Measurements from ENCODE around the gene MMP23B.
"Not testable (repeated sequence)": the region's sequence is repeated elsewhere in the genome, so short reads cannot be mapped to it uniquely, and the experiment has no call there.

MMP23B gene

GRCh38 chr1:1629430-1630190 lies 2.4 kb upstream of the MMP23B start:
- in situ Hi-C loops (cut with MboI; ENCODE audit: low sequenced_read_pairs): no loop called here

- in situ Hi-C loops (cut with MboI; ENCODE audit: low sequenced_read_pairs): no loop called here
These were observed 1.6 kb upstream of the MMP23B start for GRCh38 chr1:1630191-1630964.

GRCh38 chr1:1630965-1631781 lies 800 bp upstream of the MMP23B start:
- in situ Hi-C loops (cut with MboI; ENCODE audit: low sequenced_read_pairs): no loop called here

GRCh38 chr1:1633409-1633808 lies 1.4 kb downstream of the MMP23B start:
- in situ Hi-C loops (cut with MboI; ENCODE audit: low sequenced_read_pairs): not testable (repeated sequence)

- in situ Hi-C loops (cut with MboI; ENCODE audit: low sequenced_read_pairs): not testable (repeated sequence)
These were observed 2.6 kb downstream of the MMP23B start for GRCh38 chr1:1634613-1635012.

- in situ Hi-C loops (cut with MboI; ENCODE audit: low sequenced_read_pairs): not testable (repeated sequence)
These were observed 4.9 kb downstream of the MMP23B start for GRCh38 chr1:1636621-1637478.

GRCh38 chr1:1637479-1637875 lies 5.5 kb downstream of the MMP23B start:
- in situ Hi-C loops (cut with MboI; ENCODE audit: low sequenced_read_pairs): not testable (repeated sequence)

DNA sequence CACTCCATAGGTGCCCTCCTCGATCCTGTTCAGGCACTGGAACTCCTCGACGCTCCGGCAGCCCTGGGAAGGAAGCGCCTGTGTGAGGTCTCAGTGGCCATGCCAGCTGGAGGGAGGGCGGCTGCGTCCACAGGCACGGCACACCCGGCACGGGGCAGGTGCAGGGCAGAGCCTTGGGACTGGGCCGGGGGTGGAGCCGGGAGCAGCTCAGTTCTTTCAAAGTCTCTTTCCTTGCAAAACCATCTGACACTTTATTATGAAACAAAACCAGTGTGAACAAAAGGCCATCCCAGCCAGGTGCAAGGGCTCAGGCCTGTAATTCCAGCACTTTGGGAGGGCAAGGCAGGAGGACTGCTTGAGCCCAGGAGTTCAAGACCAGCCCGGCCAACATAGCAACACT lies 6.6 kb downstream of the MMP23B start:
- in situ Hi-C loops (cut with MboI; ENCODE audit: low sequenced_read_pairs): not testable (repeated sequence)

GRCh38 chr1:1639368-1639767 lies 7.4 kb downstream of the MMP23B start:
- in situ Hi-C loops (cut with MboI; ENCODE audit: low sequenced_read_pairs): not testable (repeated sequence)

DNA sequence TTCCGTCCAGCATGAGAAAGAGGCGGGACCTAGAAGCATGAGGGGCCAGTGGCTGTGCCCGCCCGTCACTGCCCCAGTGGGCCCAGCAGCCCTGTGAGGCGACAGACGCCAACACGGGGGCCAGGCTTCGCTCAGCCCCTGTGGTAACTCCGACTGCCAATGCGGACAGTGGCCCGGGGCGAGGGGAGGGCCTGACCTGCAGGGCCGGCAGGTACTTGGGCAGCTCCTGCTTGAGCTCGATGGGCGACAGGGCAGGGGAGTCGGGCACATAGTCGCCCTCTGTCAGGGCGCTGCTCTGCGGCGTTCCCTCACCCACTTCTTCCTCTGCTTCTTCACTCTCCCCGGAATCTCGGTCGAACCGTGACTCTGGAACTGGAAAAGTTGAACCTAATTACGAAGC lies 8.1 kb downstream of the MMP23B start:
- in situ Hi-C loops (cut with MboI; ENCODE audit: low sequenced_read_pairs): not testable (repeated sequence)

DNA sequence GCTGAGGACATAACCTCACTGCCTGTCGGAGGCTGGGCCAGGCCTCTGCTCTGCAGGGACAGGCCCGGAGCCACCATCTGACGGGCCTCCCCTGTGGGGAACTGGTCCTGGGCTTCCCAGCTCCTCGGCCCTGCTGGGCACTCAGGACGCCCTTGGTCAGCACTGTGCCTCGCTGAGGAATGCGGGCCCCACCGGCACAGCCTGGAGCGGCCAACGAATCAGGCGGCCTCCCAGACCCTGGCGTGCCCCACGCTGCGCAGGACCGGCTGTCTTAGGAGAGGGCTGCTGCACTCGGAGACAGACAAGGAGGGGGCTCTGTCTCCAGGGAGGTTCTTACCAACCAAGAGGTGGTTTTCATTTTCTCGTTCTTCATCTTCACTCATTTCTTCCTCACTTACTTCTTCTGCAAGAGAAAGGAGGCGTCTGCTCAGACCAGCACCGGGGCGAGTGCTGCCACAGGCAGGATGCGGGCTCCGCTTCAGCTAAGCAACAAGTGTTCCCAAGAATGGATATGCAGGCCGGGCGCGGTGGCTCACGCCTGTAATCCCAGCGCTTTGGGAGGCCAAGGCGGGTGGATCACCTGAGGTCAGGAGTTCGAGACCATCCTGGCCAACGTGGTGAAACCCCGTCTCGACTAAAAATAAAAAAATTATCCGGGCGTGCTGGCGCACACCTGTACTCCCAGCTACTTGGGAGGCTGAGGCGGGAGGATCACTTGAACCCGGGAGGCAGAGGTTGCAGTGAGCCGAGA lies 8.9 kb downstream of the MMP23B start:
- in situ Hi-C loops (cut with MboI; ENCODE audit: low sequenced_read_pairs): not testable (repeated sequence)

- in situ Hi-C loops (cut with MboI; ENCODE audit: low sequenced_read_pairs): not testable (repeated sequence)
These were observed 14.4 kb downstream of the MMP23B start for GRCh38 chr1:1646326-1646725.

DNA sequence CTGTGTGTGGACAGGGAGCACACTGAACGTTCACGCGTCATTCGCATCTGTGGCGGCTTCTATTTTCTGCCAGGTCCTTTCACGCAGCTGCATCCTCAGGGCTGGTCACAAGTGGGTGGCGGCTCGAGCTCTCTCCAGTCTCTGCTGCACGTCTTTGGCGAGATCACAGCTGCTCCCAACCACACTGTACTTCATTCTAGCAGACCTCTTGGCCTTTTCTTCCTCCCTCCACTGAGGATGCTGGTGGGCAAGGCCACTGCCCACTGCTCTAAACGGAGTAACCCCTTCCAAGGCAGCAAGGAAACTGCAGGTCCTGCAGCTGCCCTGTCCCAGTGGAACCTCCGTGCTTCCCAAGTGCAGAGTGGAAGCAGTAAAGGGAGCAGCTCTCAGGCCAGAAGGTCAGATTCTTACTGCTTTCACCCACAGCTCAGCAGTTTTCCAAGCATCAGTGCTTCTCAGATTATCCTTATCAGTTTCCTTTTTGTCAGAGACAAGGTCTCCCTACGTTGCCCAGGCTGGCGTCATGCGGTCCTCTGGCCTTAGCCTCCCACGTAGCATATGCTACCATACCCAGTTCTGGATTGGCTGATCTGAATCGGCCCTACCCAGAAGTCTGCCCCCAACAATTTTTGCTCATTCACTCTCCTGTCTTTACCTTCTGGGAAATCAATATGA lies 15.7 kb downstream of the MMP23B start:
- in situ Hi-C loops (cut with MboI; ENCODE audit: low sequenced_read_pairs): not testable (repeated sequence)

- in situ Hi-C loops (cut with MboI; ENCODE audit: low sequenced_read_pairs): not testable (repeated sequence)
These were observed 16.3 kb downstream of the MMP23B start for GRCh38 chr1:1648265-1648664.

DNA sequence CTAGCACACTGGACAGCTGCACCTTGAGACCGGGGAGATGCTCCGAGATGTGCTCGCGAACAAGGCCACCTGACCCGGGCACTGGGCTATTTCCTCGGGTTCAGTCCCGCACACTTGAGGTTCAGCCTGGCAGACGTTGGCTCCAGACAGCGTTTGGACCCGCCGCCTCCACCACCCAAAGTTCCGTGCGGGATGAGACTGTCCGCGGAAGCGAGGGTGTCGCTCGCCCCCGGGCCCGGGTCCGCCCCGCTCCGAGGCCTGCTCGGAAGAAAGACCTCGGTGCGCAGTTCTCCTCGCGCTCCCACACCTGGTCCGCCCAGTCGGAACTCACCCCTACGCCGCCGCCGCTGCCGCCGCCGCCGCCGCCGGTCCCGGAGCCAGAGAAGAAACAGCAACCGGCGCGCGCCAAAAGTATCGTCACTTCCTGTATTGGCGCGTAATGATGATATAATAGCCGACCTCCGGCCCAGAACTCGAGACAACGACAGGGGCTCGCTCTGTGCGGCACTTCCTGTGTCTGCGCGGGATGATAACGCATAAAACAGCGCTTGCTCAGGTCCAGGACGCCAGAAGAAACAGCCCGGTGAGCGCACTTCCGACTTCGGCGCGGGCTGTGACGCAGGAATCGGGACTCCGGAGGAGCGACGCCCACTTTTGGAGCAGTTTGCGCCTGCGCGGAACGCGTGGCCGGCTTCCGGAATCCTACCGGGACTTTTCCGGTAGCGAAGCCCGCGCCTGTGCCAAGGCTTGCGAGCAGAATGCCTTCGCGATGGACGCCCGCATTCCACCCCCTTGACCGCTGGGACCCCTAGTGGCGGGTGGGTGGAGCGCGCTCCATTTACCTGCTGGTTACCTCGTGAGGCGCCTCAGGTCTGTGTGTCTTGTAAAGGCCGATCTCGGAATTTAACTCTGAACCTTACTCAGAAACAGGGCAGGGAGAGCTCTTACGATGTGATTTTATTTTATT lies 26.9 kb downstream of the MMP23B start, which contains the start of gene CDK11B:
CDK11B (minus strand) TSS at position 422 of the 967 bp plus-strand sequence. CDS start 1,519 bp downstream, outside the sequence.
- in situ Hi-C loops (cut with MboI; ENCODE audit: low sequenced_read_pairs): not testable (repeated sequence)

DNA sequence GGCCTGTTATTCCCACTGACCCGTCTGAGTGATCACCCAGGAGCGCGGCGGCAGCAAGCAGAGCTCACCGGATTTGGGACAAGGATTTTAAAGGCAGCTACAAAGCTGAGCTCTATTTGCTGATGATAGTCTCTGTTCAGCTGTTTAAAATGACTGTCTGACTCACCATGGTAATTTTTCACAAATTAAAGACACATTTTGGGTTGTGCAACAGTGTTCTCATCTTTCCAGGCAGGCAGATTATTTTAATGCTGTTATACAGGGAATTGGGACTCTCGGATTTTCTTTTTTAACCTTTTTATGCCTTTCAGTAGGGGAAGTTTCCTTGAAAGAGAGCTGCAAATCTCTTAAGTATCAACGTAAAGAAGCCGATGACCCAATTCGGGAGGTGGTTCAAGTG lies 30.4 kb downstream of the MMP23B start:
- in situ Hi-C loops (cut with MboI; ENCODE audit: low sequenced_read_pairs): not testable (repeated sequence)

GRCh38 chr1:1662830-1663560 lies 31.0 kb downstream of the MMP23B start:
- in situ Hi-C loops (cut with MboI; ENCODE audit: low sequenced_read_pairs): not testable (repeated sequence)
